Measurements from ENCODE around the gene LRRC17.

GRCh38 chr7:102938679-102939078 lies 25.9 kb downstream of the LRRC17 start:
- no peak for TF ChIP-seq ASH2L (IDR thresholded peaks at IDR 0.05; ENCODE audit: borderline replicate concordance, low read depth)
- no peak for TF ChIP-seq CHD2 (IDR thresholded peaks at IDR 0.05; ENCODE audit: borderline replicate concordance, low read depth, low read length)
- TF ChIP-seq HDAC2 (IDR thresholded peaks at IDR 0.05), result no peak
- no peak for TF ChIP-seq POLR2A (IDR thresholded peaks at IDR 0.05; ENCODE audit: low read depth, low read length)
- TF ChIP-seq, protein P1, sequence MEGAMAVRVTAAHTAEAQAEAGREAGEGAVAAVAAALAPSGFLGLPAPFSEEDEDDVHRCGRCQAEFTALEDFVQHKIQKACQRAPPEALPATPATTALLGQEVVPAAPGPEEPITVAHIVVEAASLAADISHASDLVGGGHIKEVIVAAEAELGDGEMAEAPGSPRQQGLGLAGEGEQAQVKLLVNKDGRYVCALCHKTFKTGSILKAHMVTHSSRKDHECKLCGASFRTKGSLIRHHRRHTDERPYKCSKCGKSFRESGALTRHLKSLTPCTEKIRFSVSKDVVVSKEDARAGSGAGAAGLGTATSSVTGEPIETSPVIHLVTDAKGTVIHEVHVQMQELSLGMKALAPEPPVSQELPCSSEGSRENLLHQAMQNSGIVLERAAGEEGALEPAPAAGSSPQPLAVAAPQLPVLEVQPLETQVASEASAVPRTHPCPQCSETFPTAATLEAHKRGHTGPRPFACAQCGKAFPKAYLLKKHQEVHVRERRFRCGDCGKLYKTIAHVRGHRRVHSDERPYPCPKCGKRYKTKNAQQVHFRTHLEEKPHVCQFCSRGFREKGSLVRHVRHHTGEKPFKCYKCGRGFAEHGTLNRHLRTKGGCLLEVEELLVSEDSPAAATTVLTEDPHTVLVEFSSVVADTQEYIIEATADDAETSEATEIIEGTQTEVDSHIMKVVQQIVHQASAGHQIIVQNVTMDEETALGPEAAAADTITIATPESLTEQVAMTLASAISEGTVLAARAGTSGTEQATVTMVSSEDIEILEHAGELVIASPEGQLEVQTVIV (IDR thresholded peaks at IDR 0.05; ENCODE audit: borderline replicate concordance, partially characterized antibody), result no peak
- no peak for TF ChIP-seq HCFC1 (IDR thresholded peaks at IDR 0.05; ENCODE audit: low read length)
- TF ChIP-seq, protein P2, sequence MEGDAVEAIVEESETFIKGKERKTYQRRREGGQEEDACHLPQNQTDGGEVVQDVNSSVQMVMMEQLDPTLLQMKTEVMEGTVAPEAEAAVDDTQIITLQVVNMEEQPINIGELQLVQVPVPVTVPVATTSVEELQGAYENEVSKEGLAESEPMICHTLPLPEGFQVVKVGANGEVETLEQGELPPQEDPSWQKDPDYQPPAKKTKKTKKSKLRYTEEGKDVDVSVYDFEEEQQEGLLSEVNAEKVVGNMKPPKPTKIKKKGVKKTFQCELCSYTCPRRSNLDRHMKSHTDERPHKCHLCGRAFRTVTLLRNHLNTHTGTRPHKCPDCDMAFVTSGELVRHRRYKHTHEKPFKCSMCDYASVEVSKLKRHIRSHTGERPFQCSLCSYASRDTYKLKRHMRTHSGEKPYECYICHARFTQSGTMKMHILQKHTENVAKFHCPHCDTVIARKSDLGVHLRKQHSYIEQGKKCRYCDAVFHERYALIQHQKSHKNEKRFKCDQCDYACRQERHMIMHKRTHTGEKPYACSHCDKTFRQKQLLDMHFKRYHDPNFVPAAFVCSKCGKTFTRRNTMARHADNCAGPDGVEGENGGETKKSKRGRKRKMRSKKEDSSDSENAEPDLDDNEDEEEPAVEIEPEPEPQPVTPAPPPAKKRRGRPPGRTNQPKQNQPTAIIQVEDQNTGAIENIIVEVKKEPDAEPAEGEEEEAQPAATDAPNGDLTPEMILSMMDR (IDR thresholded peaks at IDR 0.05 in 2 of 3, conservative IDR thresholded peaks at IDR 0.05 in 1 of 3; ENCODE audit: control insufficient read depth in 2 of 3, extremely low read depth in 1 of 3, insufficient read depth in 1 of 3, low read depth in 3 of 3, low read length in 3 of 3), result no peak
- no peak for TF ChIP-seq YY1 (IDR thresholded peaks at IDR 0.05; ENCODE audit: low read depth, low read length)
- TF ChIP-seq USF2 (IDR thresholded peaks at IDR 0.05; ENCODE audit: borderline replicate concordance, low read depth, low read length), result no peak
- no peak for TF ChIP-seq SP1 (IDR thresholded peaks at IDR 0.05; ENCODE audit: low read depth, low read length)
- TF ChIP-seq, protein P3, sequence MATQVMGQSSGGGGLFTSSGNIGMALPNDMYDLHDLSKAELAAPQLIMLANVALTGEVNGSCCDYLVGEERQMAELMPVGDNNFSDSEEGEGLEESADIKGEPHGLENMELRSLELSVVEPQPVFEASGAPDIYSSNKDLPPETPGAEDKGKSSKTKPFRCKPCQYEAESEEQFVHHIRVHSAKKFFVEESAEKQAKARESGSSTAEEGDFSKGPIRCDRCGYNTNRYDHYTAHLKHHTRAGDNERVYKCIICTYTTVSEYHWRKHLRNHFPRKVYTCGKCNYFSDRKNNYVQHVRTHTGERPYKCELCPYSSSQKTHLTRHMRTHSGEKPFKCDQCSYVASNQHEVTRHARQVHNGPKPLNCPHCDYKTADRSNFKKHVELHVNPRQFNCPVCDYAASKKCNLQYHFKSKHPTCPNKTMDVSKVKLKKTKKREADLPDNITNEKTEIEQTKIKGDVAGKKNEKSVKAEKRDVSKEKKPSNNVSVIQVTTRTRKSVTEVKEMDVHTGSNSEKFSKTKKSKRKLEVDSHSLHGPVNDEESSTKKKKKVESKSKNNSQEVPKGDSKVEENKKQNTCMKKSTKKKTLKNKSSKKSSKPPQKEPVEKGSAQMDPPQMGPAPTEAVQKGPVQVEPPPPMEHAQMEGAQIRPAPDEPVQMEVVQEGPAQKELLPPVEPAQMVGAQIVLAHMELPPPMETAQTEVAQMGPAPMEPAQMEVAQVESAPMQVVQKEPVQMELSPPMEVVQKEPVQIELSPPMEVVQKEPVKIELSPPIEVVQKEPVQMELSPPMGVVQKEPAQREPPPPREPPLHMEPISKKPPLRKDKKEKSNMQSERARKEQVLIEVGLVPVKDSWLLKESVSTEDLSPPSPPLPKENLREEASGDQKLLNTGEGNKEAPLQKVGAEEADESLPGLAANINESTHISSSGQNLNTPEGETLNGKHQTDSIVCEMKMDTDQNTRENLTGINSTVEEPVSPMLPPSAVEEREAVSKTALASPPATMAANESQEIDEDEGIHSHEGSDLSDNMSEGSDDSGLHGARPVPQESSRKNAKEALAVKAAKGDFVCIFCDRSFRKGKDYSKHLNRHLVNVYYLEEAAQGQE (IDR thresholded peaks at IDR 0.05; ENCODE audit: low read depth, low read length), result no peak

Data from GM12878 (cell line).